DMS114 treated with DMSO at 0.1 percent for 48 hours (cell line): ENCODE measurements around the gene DENND5B.
A peak's percentile ranks its signal among the peaks of the same experiment; 100 is the strongest.
"Not testable (repeated sequence)": the region's sequence is repeated elsewhere in the genome, so short reads cannot be mapped to it uniquely, and the experiment has no call there.

ENCODE experiments used
- DNase-seq: peaks from one replicate; lab custom pipeline; 2025; ENCODE audit not compliant: unreplicated experiment; lab: John Stamatoyannopoulos, UW

The DENND5B gene

GRCh38 chr12:31590642-31591379 is at the start of gene DENND5B:
TSS of gene DENND5B (minus strand) at chr12:31591136. CDS start at chr12:31590832, 304 bp downstream.
- DNase-seq, result peak; percentile 49

- no peak for DNase-seq
Observed at GRCh38 chr12:31634620-31635019, 43.7 kb upstream of the DENND5B start.

GRCh38 chr12:31633464-31633863 is 42.5 kb upstream of the DENND5B start:
- no peak for DNase-seq

GRCh38 chr12:31631809-31632208 is 40.9 kb upstream of the DENND5B start:
- no peak for DNase-seq

GRCh38 chr12:31631023-31631724 is 40.2 kb upstream of the DENND5B start:
- no peak for DNase-seq

GRCh38 chr12:31629756-31630732 is 39.1 kb upstream of the DENND5B start:
- no peak for DNase-seq

- no peak for DNase-seq
Observed at GRCh38 chr12:31627456-31628054, 36.6 kb upstream of the DENND5B start.

GRCh38 chr12:31626270-31626995 is 35.5 kb upstream of the DENND5B start:
- DNase-seq, result no peak

GRCh38 chr12:31622038-31622437 is 31.1 kb upstream of the DENND5B start:
- DNase-seq, result no peak

- DNase-seq, result no peak
Observed at GRCh38 chr12:31620311-31620710, 29.4 kb upstream of the DENND5B start.

- no peak for DNase-seq
Observed at GRCh38 chr12:31618228-31619025, 27.5 kb upstream of the DENND5B start.

- no peak for DNase-seq
Observed at GRCh38 chr12:31612819-31613218, 21.9 kb upstream of the DENND5B start.

- DNase-seq, result not testable (repeated sequence)
Observed at GRCh38 chr12:31608299-31608698, 17.4 kb upstream of the DENND5B start.

GRCh38 chr12:31605531-31605930 is 14.6 kb upstream of the DENND5B start:
- no peak for DNase-seq

GRCh38 chr12:31603546-31604009 is 12.6 kb upstream of the DENND5B start:
- no peak for DNase-seq

- DNase-seq, result no peak
Observed at GRCh38 chr12:31600750-31601149, 9.8 kb upstream of the DENND5B start.

- DNase-seq, result no peak
Observed at GRCh38 chr12:31600252-31600651, 9.3 kb upstream of the DENND5B start.

GRCh38 chr12:31599053-31599452 is 8.1 kb upstream of the DENND5B start:
- DNase-seq, result no peak

- no peak for DNase-seq
Observed at GRCh38 chr12:31597066-31597465, 6.1 kb upstream of the DENND5B start.
